ENCODE measurements around the gene SPATA25.
A peak's percentile ranks its signal among the peaks of the same experiment; 100 is the strongest.

The SPATA25 gene

GRCh38 chr20:45850238-45850637 lies 37.2 kb downstream of the SPATA25 start:
- no peak for ATAC-seq (ENCODE audit: low read depth)
- H3K9me3 ChIP-seq (ENCODE audit: severe bottlenecking) = no peaks in the 10 kb centered on the region
- no peak for DNase-seq (ENCODE audit: low spot score)
- no peak for TF ChIP-seq CTCF (IDR thresholded peaks at IDR 0.05; ENCODE audit: poor library complexity, severe bottlenecking)
- no peak overlapping the region for H3K27ac ChIP-seq (ENCODE audit: poor library complexity, severe bottlenecking)
- H3K4me3 ChIP-seq (ENCODE audit: severe bottlenecking) = no peak overlapping the region
- peaks cover 70% of the 10 kb centered on the region for H3K36me3 ChIP-seq (ENCODE audit: low read depth)
- H3K27me3 ChIP-seq (ENCODE audit: insufficient read depth, poor library complexity, severe bottlenecking) = no peaks in the 10 kb centered on the region
- H3K4me1 ChIP-seq (ENCODE audit: insufficient read depth, poor library complexity, severe bottlenecking) = no peaks in the 10 kb centered on the region

- H3K9me3 ChIP-seq (ENCODE audit: severe bottlenecking) = no peaks in the 10 kb centered on the region
- H3K4me3 ChIP-seq (ENCODE audit: severe bottlenecking) = no peak overlapping the region
- no peak overlapping the region for H3K27ac ChIP-seq (ENCODE audit: poor library complexity, severe bottlenecking)
- H3K36me3 ChIP-seq (ENCODE audit: low read depth) = peaks cover 70% of the 10 kb centered on the region
- DNase-seq (ENCODE audit: low spot score) (no peak), ATAC-seq (ENCODE audit: low read depth) (0 out of 3 replicates have a peak, but pooled peaks have one; percentile 11)
- TF ChIP-seq CTCF (IDR thresholded peaks at IDR 0.05; ENCODE audit: poor library complexity, severe bottlenecking) = no peak
- no peaks in the 10 kb centered on the region for H3K4me1 ChIP-seq (ENCODE audit: insufficient read depth, poor library complexity, severe bottlenecking)
- no peaks in the 10 kb centered on the region for H3K27me3 ChIP-seq (ENCODE audit: insufficient read depth, poor library complexity, severe bottlenecking)
These were observed 38.3 kb downstream of the SPATA25 start for GRCh38 chr20:45848969-45849582.

- Histone ChIP-seq H3K36me3 (ENCODE audit: low read depth) (peaks cover 70% of the 10 kb centered on the region), H3K4me3 (ENCODE audit: severe bottlenecking) (no peak overlapping the region), H3K27ac (ENCODE audit: poor library complexity, severe bottlenecking) (no peak overlapping the region), H3K4me1 (ENCODE audit: insufficient read depth, poor library complexity, severe bottlenecking) (no peaks in the 10 kb centered on the region), H3K9me3 (ENCODE audit: severe bottlenecking) (no peaks in the 10 kb centered on the region), H3K27me3 (ENCODE audit: insufficient read depth, poor library complexity, severe bottlenecking) (no peaks in the 10 kb centered on the region)
- no peak for TF ChIP-seq CTCF (IDR thresholded peaks at IDR 0.05; ENCODE audit: poor library complexity, severe bottlenecking)
- DNase-seq (ENCODE audit: low spot score) (no peak), ATAC-seq (ENCODE audit: low read depth) (no peak)
These were observed 39.0 kb downstream of the SPATA25 start for GRCh38 chr20:45848421-45848820.

GRCh38 chr20:45845452-45845851 lies 42.0 kb downstream of the SPATA25 start:
- Histone ChIP-seq H3K36me3 (ENCODE audit: low read depth) (peaks cover 79% of the 10 kb centered on the region), H3K27me3 (ENCODE audit: insufficient read depth, poor library complexity, severe bottlenecking) (no peaks in the 10 kb centered on the region)
- no peak for ATAC-seq (ENCODE audit: low read depth)

More at GRCh38 chr20:45845452-45845851, 42.0 kb downstream of the SPATA25 start:
- no peaks in the 10 kb centered on the region for H3K4me1 ChIP-seq (ENCODE audit: insufficient read depth, poor library complexity, severe bottlenecking)
- no peak for TF ChIP-seq CTCF (IDR thresholded peaks at IDR 0.05; ENCODE audit: poor library complexity, severe bottlenecking)
- H3K4me3 ChIP-seq (ENCODE audit: severe bottlenecking) = no peak overlapping the region
- no peak overlapping the region for H3K27ac ChIP-seq (ENCODE audit: poor library complexity, severe bottlenecking)
- DNase-seq (ENCODE audit: low spot score) = no peak
- H3K9me3 ChIP-seq (ENCODE audit: severe bottlenecking) = no peaks in the 10 kb centered on the region
